H1 (cell line): Measurements from ENCODE around the gene NEURL1B. TPM values are rescaled to one million over a fixed set of nuclear protein-coding genes. Genes with fewer than 3 reads are reported as not detected.

Source experiments
- BRCA1 ChIP-seq: IDR thresholded peaks from 2 replicates; pipeline ENCODE4 v1.6.1; 2012; ENCODE audit warnings: low read depth, low read length, improper control_type of control experiment
- CEBPB ChIP-seq: IDR thresholded peaks from 2 replicates; pipeline ENCODE4 v1.6.1; 2012; ENCODE audit warnings: low read depth, low read length
- CHD7 ChIP-seq: fragments of 300-600 bp; sonication (generic); IDR thresholded peaks from 2 replicates; pipeline ENCODE4 v1.7.1; 2012; ENCODE audit warnings: low read length, moderate library complexity, mild to moderate bottlenecking, inconsistent platforms; ENCODE audit not compliant: insufficient replicate concordance
- KDM4A ChIP-seq: IDR thresholded peaks from one replicate; pipeline ENCODE4 v1.7.1; 2012; ENCODE audit warnings: low read depth, mild to moderate bottlenecking, moderate library complexity, low read length, inconsistent platforms; ENCODE audit not compliant: severe bottlenecking
- POU5F1 ChIP-seq: IDR thresholded peaks from 2 replicates; pipeline ENCODE4 v1.6.1; 2011; ENCODE audit warnings: low read depth, mild to moderate bottlenecking, low read length, moderate library complexity
- polyA plus RNA-seq, 7 experiments: library from polyadenylated mRNA; depleted of rRNA in 3 of 7; stranded (reverse) in 5 of 7; unstranded in 2 of 7; fragments of >200 nt in 5 of 7; fragments of 200-250 nt in 2 of 7; gene quantifications; 1 replicate in 5 of 7; 2 replicates in 1 of 7; 4 replicates in 1 of 7; pipeline versions ENCODE4 v1.2.1 to v1.2.3, GENCODE V29; 2011 to 2013; ENCODE audit warnings: missing spikeins in 2 of 7, mixed read lengths in 2 of 7
- total RNA-seq: library from RNA; stranded (reverse); fragmentation: NEBNext Ultra II Directional; extraction: Animal tissue kit (Norgen Biotek cat#: 25700); gene quantifications from 2 replicates; pipeline ENCODE4 v1.2.1, GENCODE V29; 2021
- TF ChIP-seq, protein P1 (sequence below): IDR thresholded peaks from 2 replicates; pipeline ENCODE4 v1.6.1; 2012; ENCODE audit warnings: low read length, inconsistent platforms
- TF ChIP-seq, protein P2 (sequence below): IDR thresholded peaks from 2 replicates; pipeline ENCODE4 v1.6.1; 2012; ENCODE audit warnings: inconsistent platforms

The NEURL1B gene
- total and polyA plus RNA-seq, 2 of the 8 experiments (the other 6 are each of a cell fraction or from before 2014, with no cell fraction given), result 3.3 to 6.1 TPM

DNA sequence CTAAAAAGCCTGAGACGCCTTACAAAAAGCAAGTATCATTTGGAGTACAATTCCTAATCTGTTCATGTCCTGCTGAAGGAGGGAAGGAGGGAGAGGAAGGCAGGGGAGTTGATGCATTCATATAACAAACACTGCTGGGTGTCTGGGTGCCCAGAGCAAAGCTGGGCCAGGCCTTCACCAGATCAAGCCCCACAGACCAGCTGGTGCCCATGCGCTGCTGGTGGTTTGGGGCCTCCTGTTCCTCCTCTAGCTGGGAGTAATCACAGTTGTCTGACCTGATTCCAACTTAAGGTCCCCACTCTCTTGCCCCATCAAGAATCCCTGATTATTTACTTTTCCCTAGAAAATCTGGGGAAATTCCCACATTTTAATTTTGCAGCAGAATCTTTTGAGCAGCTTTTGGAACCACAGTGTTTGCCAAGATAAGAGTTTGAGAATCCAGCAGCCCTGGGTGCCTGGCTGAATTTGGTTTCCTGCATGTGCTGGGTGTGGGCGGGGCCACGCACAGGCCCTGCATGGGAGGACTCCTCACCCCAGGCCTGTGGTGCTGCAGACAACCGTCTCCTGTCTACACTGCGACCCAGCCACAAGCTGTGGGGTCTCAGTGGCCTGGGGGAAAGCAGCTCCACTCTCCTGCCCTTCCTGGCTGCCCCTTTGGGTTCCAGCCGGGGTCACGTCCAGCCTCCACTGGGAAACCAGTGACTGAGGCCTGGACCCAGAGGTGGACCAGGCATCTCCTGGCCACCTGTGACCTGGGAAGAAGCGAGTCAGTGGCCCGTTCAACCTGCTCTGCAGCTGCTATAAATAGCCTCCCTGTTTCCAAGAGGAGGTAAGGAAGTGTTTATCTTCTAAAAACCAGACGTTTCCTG, 47.5 kb downstream of the NEURL1B start (continued):
- TF ChIP-seq CEBPB (no peak), POU5F1 (no peak), CHD7 (no peak), BRCA1 (no peak), KDM4A (no peak)
- TF ChIP-seq, protein P1, sequence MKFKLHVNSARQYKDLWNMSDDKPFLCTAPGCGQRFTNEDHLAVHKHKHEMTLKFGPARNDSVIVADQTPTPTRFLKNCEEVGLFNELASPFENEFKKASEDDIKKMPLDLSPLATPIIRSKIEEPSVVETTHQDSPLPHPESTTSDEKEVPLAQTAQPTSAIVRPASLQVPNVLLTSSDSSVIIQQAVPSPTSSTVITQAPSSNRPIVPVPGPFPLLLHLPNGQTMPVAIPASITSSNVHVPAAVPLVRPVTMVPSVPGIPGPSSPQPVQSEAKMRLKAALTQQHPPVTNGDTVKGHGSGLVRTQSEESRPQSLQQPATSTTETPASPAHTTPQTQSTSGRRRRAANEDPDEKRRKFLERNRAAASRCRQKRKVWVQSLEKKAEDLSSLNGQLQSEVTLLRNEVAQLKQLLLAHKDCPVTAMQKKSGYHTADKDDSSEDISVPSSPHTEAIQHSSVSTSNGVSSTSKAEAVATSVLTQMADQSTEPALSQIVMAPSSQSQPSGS, result no peak
- TF ChIP-seq, protein P2, sequence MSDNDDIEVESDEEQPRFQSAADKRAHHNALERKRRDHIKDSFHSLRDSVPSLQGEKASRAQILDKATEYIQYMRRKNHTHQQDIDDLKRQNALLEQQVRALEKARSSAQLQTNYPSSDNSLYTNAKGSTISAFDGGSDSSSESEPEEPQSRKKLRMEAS, result no peak
